ENCODE measurements around the gene BMPR1B. TPM values are rescaled to one million over a fixed set of nuclear protein-coding genes. Genes with fewer than 3 reads are reported as not detected.

Gene BMPR1B
- total and polyA plus RNA-seq, 5 donors from 2014 or later = 0.31 to 0.72 TPM; not detected in 3

DNA sequence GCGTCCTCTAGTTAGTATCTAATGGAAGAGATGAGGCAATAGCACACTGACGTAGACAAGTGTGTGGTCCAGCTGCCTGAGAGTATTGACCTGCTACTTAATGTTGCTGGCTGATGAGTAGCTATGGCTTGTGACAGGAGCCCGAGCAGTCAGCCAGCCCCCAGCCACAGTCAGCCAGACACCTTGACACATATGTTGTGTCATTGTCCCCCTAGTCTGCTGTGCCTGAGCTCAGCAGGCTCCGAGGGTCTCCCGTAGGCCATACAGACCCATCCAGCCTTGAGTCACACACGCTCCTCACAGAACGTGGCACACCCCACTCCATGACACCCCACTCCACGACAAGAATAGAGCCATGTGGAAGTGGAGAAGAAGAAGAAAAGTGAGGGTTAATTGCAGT, 428.9 kb downstream of the BMPR1B start:
- H3K36me3 Mint-ChIP-seq = no peaks in the 10 kb centered on the region
- Histone ChIP-seq H3K4me1 (ENCODE audit: control insufficient read depth, insufficient read depth, low read length, poor library complexity, severe bottlenecking) (no peaks in the 10 kb centered on the region), H3K4me3 (ENCODE audit: low read depth, low read length) (no peak overlapping the region), H3K36me3 (ENCODE audit: control insufficient read depth, insufficient read depth, low read length) (no peaks in the 10 kb centered on the region), H3K27ac (ENCODE audit: insufficient read depth, low read length, poor library complexity, severe bottlenecking) (no peak overlapping the region), H3K27me3 (ENCODE audit: control insufficient read depth, insufficient read depth, low read length) (no peaks in the 10 kb centered on the region), H3K9me3 (ENCODE audit: control insufficient read depth in 2 of 2, low read length in 2 of 2) (no peaks in the 10 kb centered on the region)
- no peaks in the 10 kb centered on the region for H3K27me3 Mint-ChIP-seq
- DNase-seq (no peak), ATAC-seq (ENCODE audit: low read depth in 2 of 2) (no peak)
- peaks cover 4 to 29% (median 11%) of the 10 kb centered on the region in 4 donors for H3K4me1 Mint-ChIP-seq
- H3K9me3 Mint-ChIP-seq = peaks cover 0 to 3% (median 0%) of the 10 kb centered on the region in 7 donors
- H3K27ac Mint-ChIP-seq = peak overlapping the region in 1 of 3 donors; percentile 17
- no peak overlapping the region for H3K4me3 Mint-ChIP-seq

GRCh38 chr4:95188701-95189370, 431.1 kb downstream of the BMPR1B start:
- DNase-seq (peak in 1 of 3 donors; percentile 69), ATAC-seq (ENCODE audit: low read depth in 2 of 2) (peak in 1 of 2 donors; percentile 25)
- Mint-ChIP-seq H3K9me3 (peaks cover 0 to 2% (median 0%) of the 10 kb centered on the region in 7 donors), H3K4me3 (peak overlapping the region in 2 of 4 donors; percentile 8 to 36), H3K27me3 (no peaks in the 10 kb centered on the region), H3K27ac (peak overlapping the region; percentile 82 to 89 (median 82)), H3K4me1 (peaks cover 4 to 44% (median 13%) of the 10 kb centered on the region in 4 donors), H3K36me3 (no peaks in the 10 kb centered on the region)
- H3K9me3 ChIP-seq (ENCODE audit: control insufficient read depth in 2 of 2, low read length in 2 of 2) = no peaks in the 10 kb centered on the region
- H3K4me3 ChIP-seq (ENCODE audit: low read depth, low read length) = no peak overlapping the region
- H3K36me3 ChIP-seq (ENCODE audit: control insufficient read depth, insufficient read depth, low read length) = no peaks in the 10 kb centered on the region
- peak overlapping the region; percentile 11 for H3K27ac ChIP-seq (ENCODE audit: insufficient read depth, low read length, poor library complexity, severe bottlenecking)
- no peaks in the 10 kb centered on the region for H3K27me3 ChIP-seq (ENCODE audit: control insufficient read depth, insufficient read depth, low read length)
- H3K4me1 ChIP-seq (ENCODE audit: control insufficient read depth, insufficient read depth, low read length, poor library complexity, severe bottlenecking) = no peaks in the 10 kb centered on the region

GRCh38 chr4:95190751-95191436, 433.1 kb downstream of the BMPR1B start:
- H3K27me3 ChIP-seq (ENCODE audit: control insufficient read depth, insufficient read depth, low read length) = no peaks in the 10 kb centered on the region
- Mint-ChIP-seq H3K4me1 (peaks cover 4 to 61% (median 17%) of the 10 kb centered on the region in 4 donors), H3K36me3 (no peaks in the 10 kb centered on the region), H3K9me3 (peaks cover 0 to 2% (median 0%) of the 10 kb centered on the region in 7 donors), H3K27ac (peak overlapping the region in 1 of 3 donors; percentile 42), H3K4me3 (no peak overlapping the region), H3K27me3 (no peaks in the 10 kb centered on the region)
- H3K4me1 ChIP-seq (ENCODE audit: control insufficient read depth, insufficient read depth, low read length, poor library complexity, severe bottlenecking) = no peaks in the 10 kb centered on the region
- H3K9me3 ChIP-seq (ENCODE audit: control insufficient read depth in 2 of 2, low read length in 2 of 2) = no peaks in the 10 kb centered on the region
- H3K27ac ChIP-seq (ENCODE audit: insufficient read depth, low read length, poor library complexity, severe bottlenecking) = no peak overlapping the region
- H3K4me3 ChIP-seq (ENCODE audit: low read depth, low read length) = no peak overlapping the region
- ATAC-seq (ENCODE audit: low read depth in 2 of 2) (no peak), DNase-seq (no peak)
- H3K36me3 ChIP-seq (ENCODE audit: control insufficient read depth, insufficient read depth, low read length) = no peaks in the 10 kb centered on the region

- ATAC-seq (ENCODE audit: low read depth in 2 of 2) = no peak
- no peaks in the 10 kb centered on the region for H3K4me1 ChIP-seq (ENCODE audit: control insufficient read depth, insufficient read depth, low read length, poor library complexity, severe bottlenecking)
- no peaks in the 10 kb centered on the region for H3K9me3 ChIP-seq (ENCODE audit: control insufficient read depth in 2 of 2, low read length in 2 of 2)
- DNase-seq = no peak
- peaks cover 4 to 61% (median 17%) of the 10 kb centered on the region in 4 donors for H3K4me1 Mint-ChIP-seq
- no peaks in the 10 kb centered on the region for H3K27me3 ChIP-seq (ENCODE audit: control insufficient read depth, insufficient read depth, low read length)
- H3K4me3 Mint-ChIP-seq = no peak overlapping the region
- H3K4me3 ChIP-seq (ENCODE audit: low read depth, low read length) = no peak overlapping the region
- peaks cover 0 to 2% (median 0%) of the 10 kb centered on the region in 7 donors for H3K9me3 Mint-ChIP-seq
- H3K36me3 Mint-ChIP-seq = no peaks in the 10 kb centered on the region
- no peaks in the 10 kb centered on the region for H3K36me3 ChIP-seq (ENCODE audit: control insufficient read depth, insufficient read depth, low read length)
- H3K27ac ChIP-seq (ENCODE audit: insufficient read depth, low read length, poor library complexity, severe bottlenecking) = no peak overlapping the region
- no peak overlapping the region for H3K27ac Mint-ChIP-seq
- no peaks in the 10 kb centered on the region for H3K27me3 Mint-ChIP-seq
Observed at GRCh38 chr4:95191537-95191936, 433.8 kb downstream of the BMPR1B start.

GRCh38 chr4:95193391-95194224, 435.9 kb downstream of the BMPR1B start:
- Histone ChIP-seq H3K36me3 (ENCODE audit: control insufficient read depth, insufficient read depth, low read length) (no peaks in the 10 kb centered on the region), H3K27me3 (ENCODE audit: control insufficient read depth, insufficient read depth, low read length) (no peaks in the 10 kb centered on the region), H3K4me3 (ENCODE audit: low read depth, low read length) (no peak overlapping the region), H3K9me3 (ENCODE audit: control insufficient read depth in 2 of 2, low read length in 2 of 2) (no peaks in the 10 kb centered on the region), H3K27ac (ENCODE audit: insufficient read depth, low read length, poor library complexity, severe bottlenecking) (no peak overlapping the region), H3K4me1 (ENCODE audit: control insufficient read depth, insufficient read depth, low read length, poor library complexity, severe bottlenecking) (no peaks in the 10 kb centered on the region)
- DNase-seq (no peak), ATAC-seq (ENCODE audit: low read depth in 2 of 2) (no peak)
- Mint-ChIP-seq H3K27me3 (no peaks in the 10 kb centered on the region), H3K27ac (peak overlapping the region in 1 of 3 donors; percentile 78), H3K36me3 (no peaks in the 10 kb centered on the region), H3K4me3 (peak overlapping the region in 2 of 4 donors; percentile 16 to 84), H3K9me3 (peaks cover 0 to 2% (median 0%) of the 10 kb centered on the region in 7 donors), H3K4me1 (peaks cover 4 to 54% (median 16%) of the 10 kb centered on the region in 4 donors)

- H3K27me3 Mint-ChIP-seq = no peaks in the 10 kb centered on the region
- Histone ChIP-seq H3K27ac (ENCODE audit: insufficient read depth, low read length, poor library complexity, severe bottlenecking) (no peak overlapping the region), H3K36me3 (ENCODE audit: control insufficient read depth, insufficient read depth, low read length) (no peaks in the 10 kb centered on the region), H3K27me3 (ENCODE audit: control insufficient read depth, insufficient read depth, low read length) (no peaks in the 10 kb centered on the region), H3K4me3 (ENCODE audit: low read depth, low read length) (no peak overlapping the region), H3K9me3 (ENCODE audit: control insufficient read depth in 2 of 2, low read length in 2 of 2) (no peaks in the 10 kb centered on the region), H3K4me1 (ENCODE audit: control insufficient read depth, insufficient read depth, low read length, poor library complexity, severe bottlenecking) (no peaks in the 10 kb centered on the region)
- H3K4me3 Mint-ChIP-seq = no peak overlapping the region
- H3K27ac Mint-ChIP-seq = no peak overlapping the region
- H3K4me1 Mint-ChIP-seq = peaks cover 0 to 31% (median 6%) of the 10 kb centered on the region in 4 donors
- no peak for ATAC-seq (ENCODE audit: low read depth in 2 of 2)
- H3K9me3 Mint-ChIP-seq = peaks cover 0 to 1% (median 0%) of the 10 kb centered on the region in 7 donors
- DNase-seq = no peak
- no peaks in the 10 kb centered on the region for H3K36me3 Mint-ChIP-seq
Observed at GRCh38 chr4:95197353-95197752, 439.6 kb downstream of the BMPR1B start.

DNA sequence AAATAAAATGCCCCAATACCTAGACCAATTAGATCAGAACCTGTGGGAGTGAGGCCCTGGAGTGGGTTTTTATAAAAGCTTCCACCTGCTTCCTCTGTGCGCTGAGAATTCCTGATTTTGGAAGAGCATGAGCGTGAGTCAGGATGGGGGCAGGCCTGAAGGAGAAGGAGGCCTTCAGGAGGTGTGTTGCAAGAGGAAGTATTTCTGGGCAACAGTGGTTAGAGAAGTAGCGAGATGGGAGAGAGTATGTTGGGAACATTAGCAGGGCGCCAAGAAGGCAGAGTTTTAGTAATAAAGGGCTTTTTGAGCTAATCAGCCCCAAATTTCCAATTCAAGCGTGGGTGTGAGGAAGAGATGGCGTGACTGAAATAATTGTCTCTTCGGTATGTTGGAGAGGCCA, 441.2 kb downstream of the BMPR1B start:
- Mint-ChIP-seq H3K27me3 (no peaks in the 10 kb centered on the region), H3K9me3 (no peaks in the 10 kb centered on the region)
- no peak for ATAC-seq (ENCODE audit: low read depth in 2 of 2)

More for the DNA sequence above, 441.2 kb downstream of the BMPR1B start:
- no peaks in the 10 kb centered on the region for H3K9me3 ChIP-seq (ENCODE audit: control insufficient read depth in 2 of 2, low read length in 2 of 2)
- H3K27ac ChIP-seq (ENCODE audit: insufficient read depth, low read length, poor library complexity, severe bottlenecking) = no peak overlapping the region
- Mint-ChIP-seq H3K36me3 (no peaks in the 10 kb centered on the region), H3K4me3 (no peak overlapping the region), H3K27ac (no peak overlapping the region), H3K4me1 (peaks cover 0 to 15% (median 3%) of the 10 kb centered on the region in 4 donors)
- no peaks in the 10 kb centered on the region for H3K27me3 ChIP-seq (ENCODE audit: control insufficient read depth, insufficient read depth, low read length)
- no peak for DNase-seq
- H3K36me3 ChIP-seq (ENCODE audit: control insufficient read depth, insufficient read depth, low read length) = no peaks in the 10 kb centered on the region
- H3K4me3 ChIP-seq (ENCODE audit: low read depth, low read length) = no peak overlapping the region
- H3K4me1 ChIP-seq (ENCODE audit: control insufficient read depth, insufficient read depth, low read length, poor library complexity, severe bottlenecking) = no peaks in the 10 kb centered on the region

All from CD4-positive, CD25-positive, alpha-beta regulatory T cell (primary cell).